Activated T-helper 1 cell treated with anti-CD3 and anti-CD28 coated beads, Interleukin-12 subunit alpha, Interleukin-12 subunit beta, Interleukin-2, Interleukin-4 antibody, amounts not matched to agents 30 ng/mL and 10 ng/mL and 1 ng/mL, durations not matched to agents 14 hours and 24 hours and 36 hours (primary cell): ENCODE measurements around the gene IMMP2L. TPM values are rescaled to one million over a fixed set of nuclear protein-coding genes. Genes with fewer than 3 reads are reported as not detected.

Experiments
- DNase-seq: peaks from one replicate; pipeline ENCODE4 v3.0.0; 2021; ENCODE audit warnings: low spot score
- H3K27ac Mint-ChIP-seq: one replicate; pipeline ENCODE4 v1.8.0; 2021; ENCODE audit warnings: mild to moderate bottlenecking, mixed read lengths
- H3K27me3 Mint-ChIP-seq: one replicate; pipeline ENCODE4 v1.8.0; 2022; ENCODE audit warnings: mild to moderate bottlenecking, moderate library complexity, mixed read lengths; ENCODE audit not compliant: insufficient read depth
- H3K36me3 Mint-ChIP-seq: one replicate; pipeline ENCODE4 v1.8.0; 2021; ENCODE audit warnings: low read depth, mixed read lengths
- H3K4me1 Mint-ChIP-seq: one replicate; pipeline ENCODE4 v1.8.0; 2021; ENCODE audit warnings: low read depth, mixed read lengths
- H3K4me3 Mint-ChIP-seq: one replicate; pipeline ENCODE4 v1.8.0; 2021; ENCODE audit warnings: mild to moderate bottlenecking, moderate library complexity, mixed read lengths
- H3K9me3 Mint-ChIP-seq: one replicate; pipeline ENCODE4 v1.8.0; 2021; ENCODE audit warnings: mixed read lengths
- intact Hi-C: fragments of 100-400 bp; cut with micrococcal nuclease; formaldehyde crosslinking; loops from one replicate; pipeline ENCODE4 v1.15.1; 2024
- total RNA-seq: library from RNA; stranded (reverse); gene quantifications from 2 replicates; pipeline ENCODE4 v1.2.3, GENCODE V29; 2022

The IMMP2L gene
- total RNA-seq, 1 donor from 2014 or later: 11.3 TPM

- Mint-ChIP-seq H3K27ac (no peak overlapping the region), H3K36me3 (no peaks in the 10 kb centered on the region), H3K9me3 (no peaks in the 10 kb centered on the region), H3K4me3 (no peak overlapping the region), H3K27me3 (no peaks in the 10 kb centered on the region), H3K4me1 (no peaks in the 10 kb centered on the region)
- no peak for DNase-seq
- intact Hi-C loops: no loop called here
Measured at GRCh38 chr7:110759069-110759468, 803.2 kb downstream of the IMMP2L start.

GRCh38 chr7:110754649-110755048 is 807.6 kb downstream of the IMMP2L start:
- no peak overlapping the region for H3K27ac Mint-ChIP-seq
- DNase-seq: no peak
- no peaks in the 10 kb centered on the region for H3K4me1 Mint-ChIP-seq
- H3K36me3 Mint-ChIP-seq: no peaks in the 10 kb centered on the region
- H3K9me3 Mint-ChIP-seq: no peaks in the 10 kb centered on the region
- no peak overlapping the region for H3K4me3 Mint-ChIP-seq
- intact Hi-C loops: no loop called here
- no peaks in the 10 kb centered on the region for H3K27me3 Mint-ChIP-seq

- Mint-ChIP-seq H3K36me3 (no peaks in the 10 kb centered on the region), H3K9me3 (peaks cover 6% of the 10 kb centered on the region), H3K27ac (no peak overlapping the region), H3K4me1 (no peaks in the 10 kb centered on the region), H3K4me3 (no peak overlapping the region), H3K27me3 (peaks cover 4% of the 10 kb centered on the region)
- intact Hi-C loops: no loop called here
- no peak for DNase-seq
Measured at GRCh38 chr7:110750931-110751605, 811.2 kb downstream of the IMMP2L start.

- Mint-ChIP-seq H3K4me1 (no peaks in the 10 kb centered on the region), H3K27ac (no peak overlapping the region), H3K9me3 (peaks cover 7% of the 10 kb centered on the region), H3K27me3 (peaks cover 2% of the 10 kb centered on the region), H3K36me3 (no peaks in the 10 kb centered on the region), H3K4me3 (no peak overlapping the region)
- DNase-seq: no peak
- intact Hi-C loops: no loop called here
Measured at GRCh38 chr7:110733221-110733620, 829.1 kb downstream of the IMMP2L start.

GRCh38 chr7:110724811-110725210 is 837.5 kb downstream of the IMMP2L start:
- H3K36me3 Mint-ChIP-seq: no peaks in the 10 kb centered on the region
- H3K9me3 Mint-ChIP-seq: no peaks in the 10 kb centered on the region
- H3K4me1 Mint-ChIP-seq: no peaks in the 10 kb centered on the region
- DNase-seq: no peak
- H3K27ac Mint-ChIP-seq: no peak overlapping the region
- intact Hi-C loops: no loop called here
- H3K27me3 Mint-ChIP-seq: peaks cover 5% of the 10 kb centered on the region
- H3K4me3 Mint-ChIP-seq: no peak overlapping the region

GRCh38 chr7:110721395-110721794 is 840.9 kb downstream of the IMMP2L start:
- Mint-ChIP-seq H3K27ac (no peak overlapping the region), H3K27me3 (peaks cover 8% of the 10 kb centered on the region), H3K4me3 (no peak overlapping the region), H3K36me3 (no peaks in the 10 kb centered on the region), H3K9me3 (no peaks in the 10 kb centered on the region), H3K4me1 (no peaks in the 10 kb centered on the region)
- intact Hi-C loops: no loop called here
- no peak for DNase-seq

- H3K36me3 Mint-ChIP-seq: no peaks in the 10 kb centered on the region
- peaks cover 8% of the 10 kb centered on the region for H3K27me3 Mint-ChIP-seq
- intact Hi-C loops: no loop called here
- no peak overlapping the region for H3K4me3 Mint-ChIP-seq
- H3K9me3 Mint-ChIP-seq: no peaks in the 10 kb centered on the region
- DNase-seq: no peak
- H3K27ac Mint-ChIP-seq: no peak overlapping the region
- H3K4me1 Mint-ChIP-seq: no peaks in the 10 kb centered on the region
Measured at GRCh38 chr7:110720626-110721025, 841.7 kb downstream of the IMMP2L start.

GRCh38 chr7:110719741-110720140 is 842.6 kb downstream of the IMMP2L start:
- Mint-ChIP-seq H3K27me3 (peaks cover 8% of the 10 kb centered on the region), H3K36me3 (no peaks in the 10 kb centered on the region), H3K9me3 (no peaks in the 10 kb centered on the region), H3K27ac (no peak overlapping the region), H3K4me1 (no peaks in the 10 kb centered on the region), H3K4me3 (no peak overlapping the region)
- intact Hi-C loops: no loop called here
- no peak for DNase-seq

GRCh38 chr7:110718503-110719205 is 843.6 kb downstream of the IMMP2L start:
- H3K4me1 Mint-ChIP-seq: no peaks in the 10 kb centered on the region
- peaks cover 3% of the 10 kb centered on the region for H3K9me3 Mint-ChIP-seq
- no peak overlapping the region for H3K27ac Mint-ChIP-seq
- H3K36me3 Mint-ChIP-seq: no peaks in the 10 kb centered on the region
- peaks cover 8% of the 10 kb centered on the region for H3K27me3 Mint-ChIP-seq
- no peak overlapping the region for H3K4me3 Mint-ChIP-seq
- intact Hi-C loops: no loop called here
- DNase-seq: no peak

GRCh38 chr7:110704225-110704624 is 858.1 kb downstream of the IMMP2L start:
- no peak for DNase-seq
- H3K27ac Mint-ChIP-seq: no peak overlapping the region
- intact Hi-C loops: no loop called here

GRCh38 chr7:110698576-110698975 is 863.7 kb downstream of the IMMP2L start:
- Mint-ChIP-seq H3K27ac (no peak overlapping the region), H3K4me1 (no peaks in the 10 kb centered on the region), H3K36me3 (no peaks in the 10 kb centered on the region), H3K27me3 (no peaks in the 10 kb centered on the region), H3K9me3 (no peaks in the 10 kb centered on the region), H3K4me3 (no peak overlapping the region)
- intact Hi-C loops: no loop called here
- no peak for DNase-seq

More at GRCh38 chr7:110704225-110704624, 858.1 kb downstream of the IMMP2L start:
- Mint-ChIP-seq H3K4me3 (no peak overlapping the region), H3K4me1 (no peaks in the 10 kb centered on the region), H3K27me3 (no peaks in the 10 kb centered on the region), H3K9me3 (no peaks in the 10 kb centered on the region), H3K36me3 (no peaks in the 10 kb centered on the region)

- Mint-ChIP-seq H3K36me3 (no peaks in the 10 kb centered on the region), H3K4me3 (no peak overlapping the region), H3K27ac (no peak overlapping the region), H3K9me3 (no peaks in the 10 kb centered on the region), H3K4me1 (no peaks in the 10 kb centered on the region), H3K27me3 (no peaks in the 10 kb centered on the region)
- DNase-seq: no peak
- intact Hi-C loops: no loop called here
Measured at GRCh38 chr7:110693344-110693743, 868.9 kb downstream of the IMMP2L start.

GRCh38 chr7:110688908-110689307 is 873.4 kb downstream of the IMMP2L start:
- H3K4me3 Mint-ChIP-seq: no peak overlapping the region
- no peaks in the 10 kb centered on the region for H3K27me3 Mint-ChIP-seq
- H3K4me1 Mint-ChIP-seq: no peaks in the 10 kb centered on the region
- no peaks in the 10 kb centered on the region for H3K36me3 Mint-ChIP-seq
- intact Hi-C loops: loop anchor here (10.0 kb wide), 1 partner anchor 406 kb away; the partner anchor contains the start of gene LRRN3
- DNase-seq: no peak
- H3K9me3 Mint-ChIP-seq: peaks cover 3% of the 10 kb centered on the region
- no peak overlapping the region for H3K27ac Mint-ChIP-seq
